Pancreas (tissue), 10 donors: ENCODE results near the gene CBFB. TPM values are rescaled to one million over a fixed set of nuclear protein-coding genes. Genes with fewer than 3 reads are reported as not detected.

Experiments used
- ATAC-seq, 4 donors: fragments of 200-7000 bp; cut with Tn5 transposase; one replicate each; pipeline versions ENCODE4 v1.8.0 to v1.9.1; 2020; ENCODE audit warnings: mild to moderate bottlenecking in 4 of 4, moderate library complexity in 4 of 4
- DNase-seq, 6 donors: peaks; one replicate each; pipeline ENCODE4 v3.0.0-alpha.2; 2020
- FAIRE-seq: peaks from 2 replicates; lab custom pipeline; 2012; peaks lifted over from hg19 to GRCh38; lab: Jason Lieb, UNC
- H3K27ac ChIP-seq, 4 donors: fragments of 200-600 bp; sonication (generic); 1 replicate in 3 of 4; 2 replicates in 1 of 4; pipeline versions ENCODE4 v1.5.0 to v1.8.0; 2020
- H3K27me3 ChIP-seq, 4 donors: fragments of 200-600 bp; one replicate each; pipeline ENCODE4 v1.8.0; 2021
- H3K36me3 ChIP-seq, 3 donors: fragments of 200-600 bp; sonication (generic) in 1 of 3; one replicate each; pipeline versions ENCODE4 v1.5.0 to v1.8.0; 2020 to 2021
- H3K4me1 ChIP-seq, 3 donors: fragments of 200-600 bp; one replicate each; pipeline ENCODE4 v1.8.0; 2021
- H3K4me3 ChIP-seq, 4 donors: fragments of 200-600 bp; sonication (generic) in 2 of 4; one replicate each; pipeline versions ENCODE4 v1.5.0 to v1.8.0; 2020 to 2021
- H3K9me3 ChIP-seq, 4 donors: fragments of 200-600 bp; one replicate each; pipeline ENCODE4 v1.8.0; 2021
- CTCF ChIP-seq, 4 donors: fragments of 200-600 bp; sonication (generic) in 3 of 4; IDR thresholded peaks; one replicate each; pipeline versions ENCODE4 v1.5.0 to v1.8.0; 2021; ENCODE audit warnings: antibody characterized with exemption in 4 of 4
- WGBS, 2 donors: extraction: QIAGEN DNeasy Blood & Tissue Kit; methylation state at CpG; one replicate each; pipeline ENCODE4 v1.1.7; 2013; 5-methylcytosine and 5-hydroxymethylcytosine counted together
- intact Hi-C, 3 donors: fragments of 100-400 bp; cut with DNase I; formaldehyde crosslinking; loops; one replicate each; pipeline versions ENCODE4 v1.11.1 to v1.14.2; 2022
- polyA plus RNA-seq, 2 donors: library from polyadenylated mRNA; stranded (reverse); fragments of 200-250 nt; gene quantifications; one replicate each; pipeline ENCODE4 v1.2.3, GENCODE V29; 2013
- total RNA-seq, 6 donors: library from RNA; stranded (reverse); fragmentation: NEBNext Ultra II Directional in 4 of 6; extraction: Animal tissue kit (Norgen Biotek cat#: 25700) in 4 of 6; gene quantifications; one replicate each; pipeline versions ENCODE4 v1.2.1 to v1.2.4, GENCODE V29; 2021 to 2023
- donor health status: healthy with polysubstance abuse.
- donor health status: DM: no; HTN: no; CAD: no; lungs with moderate emphysema.
- donor health status: DM: no; HTN: no; CAD: no.
- donor health status: control.
- donor health status: control.
- donor health status: Bipolar disorder and iron deficiency.
- donor health status: DM: yes; HTN: yes; CAD: no.
- donor health status: DM: no; HTN: no; CAD: no.
- donor health status: DM: no; HTN: no; CAD: no.
- donor health status: DM: yes; HTN: yes; CAD: no.

Gene CBFB
- total and polyA plus RNA-seq, 8 donors, result 11.5 to 27.0 (median 19.6) TPM

- no peaks in the 10 kb centered on the region for H3K9me3 ChIP-seq
- H3K4me3 ChIP-seq, result no peak overlapping the region
- no peak for TF ChIP-seq CTCF (IDR thresholded peaks at IDR 0.05)
- no peaks in the 10 kb centered on the region for H3K36me3 ChIP-seq
- intact Hi-C loops, result no loop called here
- peak in 2 of 4 donors; percentile 49 to 51 for ATAC-seq
- no peaks in the 10 kb centered on the region for H3K27me3 ChIP-seq
- no peak for DNase-seq
- H3K27ac ChIP-seq, result no peak overlapping the region
- 91 to 93% methylated on average over 4 of the region's 4 CpGs for WGBS, 2 donors
- no peak for FAIRE-seq
- no peaks in the 10 kb centered on the region for H3K4me1 ChIP-seq
Observed at GRCh38 chr16:67055712-67056487, 27.0 kb downstream of the CBFB start.

GRCh38 chr16:67063008-67063407 lies 34.1 kb downstream of the CBFB start:
- no peaks in the 10 kb centered on the region for H3K9me3 ChIP-seq
- H3K4me1 ChIP-seq, result no peaks in the 10 kb centered on the region
- ATAC-seq (no peak), DNase-seq (no peak), FAIRE-seq (no peak)
- no peak overlapping the region for H3K4me3 ChIP-seq
- no peaks in the 10 kb centered on the region for H3K27me3 ChIP-seq
- intact Hi-C loops, result no loop called here
- peaks cover 0 to 15% (median 4%) of the 10 kb centered on the region in 3 donors for H3K36me3 ChIP-seq
- TF ChIP-seq CTCF (IDR thresholded peaks at IDR 0.05), result no peak
- H3K27ac ChIP-seq, result no peak overlapping the region
- 49 to 59% methylated on average over 2 of the region's 2 CpGs for WGBS, 2 donors

- no peak for FAIRE-seq
- intact Hi-C loops, result no loop called here
- TF ChIP-seq CTCF (IDR thresholded peaks at IDR 0.05), result no peak
Observed at GRCh38 chr16:67068212-67068753, 39.3 kb downstream of the CBFB start.

GRCh38 chr16:67071476-67072048 lies 42.6 kb downstream of the CBFB start:
- H3K4me3 ChIP-seq, result no peak overlapping the region
- no peak for DNase-seq
- H3K27ac ChIP-seq, result no peak overlapping the region
- H3K4me1 ChIP-seq, result no peaks in the 10 kb centered on the region
- no peak for FAIRE-seq
- no peaks in the 10 kb centered on the region for H3K9me3 ChIP-seq
- intact Hi-C loops, result no loop called here
- no peaks in the 10 kb centered on the region for H3K27me3 ChIP-seq
- no peak for TF ChIP-seq CTCF (IDR thresholded peaks at IDR 0.05)
- WGBS, 2 donors, result 93 to 95% methylated on average over 4 of the region's 4 CpGs
- ATAC-seq, result no peak
- H3K36me3 ChIP-seq, result peaks cover 0 to 41% (median 4%) of the 10 kb centered on the region in 3 donors

More at GRCh38 chr16:67068212-67068753, 39.3 kb downstream of the CBFB start:
- ATAC-seq (no peak), DNase-seq (no peak)
- H3K4me3 ChIP-seq, result no peak overlapping the region
- 97 to 99% methylated on average over 2 of the region's 2 CpGs for WGBS, 2 donors
- no peaks in the 10 kb centered on the region for H3K4me1 ChIP-seq
- no peak overlapping the region for H3K27ac ChIP-seq
- no peaks in the 10 kb centered on the region for H3K27me3 ChIP-seq
- H3K36me3 ChIP-seq, result peaks cover 0 to 39% (median 4%) of the 10 kb centered on the region in 3 donors
- H3K9me3 ChIP-seq, result no peaks in the 10 kb centered on the region
